Activated effector memory CD4-positive, alpha-beta T cell treated with anti-CD3 and anti-CD28 coated beads, Interleukin-2, amount 50 U/mL, for 16 hours (primary cell): Measurements from ENCODE around the gene TAS1R2.
"Not testable (repeated sequence)": the region's sequence is repeated elsewhere in the genome, so short reads cannot be mapped to it uniquely, and the experiment has no call there.

Source experiments
- DNase-seq: peaks from one replicate; pipeline ENCODE4 v3.0.0-alpha.2; 2020

The TAS1R2 gene

GRCh38 chr1:18868354-18868753 is 8.9 kb upstream of the TAS1R2 start:
- no peak for DNase-seq

GRCh38 chr1:18866846-18867245 is 7.4 kb upstream of the TAS1R2 start:
- DNase-seq = no peak

- no peak for DNase-seq
These were observed 6.9 kb upstream of the TAS1R2 start for GRCh38 chr1:18866314-18866713.

- no peak for DNase-seq
These were observed 5.7 kb upstream of the TAS1R2 start for GRCh38 chr1:18865176-18865575.

GRCh38 chr1:18861590-18861989 is 2.1 kb upstream of the TAS1R2 start:
- DNase-seq = no peak

GRCh38 chr1:18861082-18861481 is 1.6 kb upstream of the TAS1R2 start:
- DNase-seq = no peak

- DNase-seq = no peak
These were observed 1.3 kb downstream of the TAS1R2 start for GRCh38 chr1:18858070-18858688.

- DNase-seq = no peak
These were observed 3.0 kb downstream of the TAS1R2 start for GRCh38 chr1:18856435-18856834.

- DNase-seq = no peak
These were observed 3.9 kb downstream of the TAS1R2 start for GRCh38 chr1:18855573-18855972.

- DNase-seq = no peak
These were observed 5.0 kb downstream of the TAS1R2 start for GRCh38 chr1:18854331-18855025.

- no peak for DNase-seq
These were observed 7.0 kb downstream of the TAS1R2 start for GRCh38 chr1:18852501-18852900.

- no peak for DNase-seq
These were observed 10.2 kb downstream of the TAS1R2 start for GRCh38 chr1:18849261-18849711.

GRCh38 chr1:18847723-18848122 is 11.7 kb downstream of the TAS1R2 start:
- DNase-seq = not testable (repeated sequence)

- no peak for DNase-seq
These were observed 19.3 kb downstream of the TAS1R2 start for GRCh38 chr1:18840145-18840544.

- DNase-seq = no peak
These were observed 22.8 kb downstream of the TAS1R2 start for GRCh38 chr1:18836654-18837053.

- not testable (repeated sequence) for DNase-seq
These were observed 27.1 kb downstream of the TAS1R2 start for GRCh38 chr1:18832319-18832718.

- no peak for DNase-seq
These were observed 27.8 kb downstream of the TAS1R2 start for GRCh38 chr1:18831656-18832055.

- DNase-seq = no peak
These were observed 28.9 kb downstream of the TAS1R2 start for GRCh38 chr1:18830596-18830995.

GRCh38 chr1:18829671-18830070 is 29.8 kb downstream of the TAS1R2 start:
- no peak for DNase-seq

GRCh38 chr1:18828224-18828623 is 31.2 kb downstream of the TAS1R2 start:
- DNase-seq = no peak

GRCh38 chr1:18823438-18823837 is 36.0 kb downstream of the TAS1R2 start:
- DNase-seq = no peak

- DNase-seq = peak; percentile 81
These were observed 38.4 kb downstream of the TAS1R2 start for GRCh38 chr1:18820791-18821641.

- DNase-seq = no peak
These were observed 39.3 kb downstream of the TAS1R2 start for GRCh38 chr1:18819986-18820790.
